ENCODE results near the gene SLC17A1. TPM values are rescaled to one million over a fixed set of nuclear protein-coding genes. Genes with fewer than 3 reads are reported as not detected.

Gene SLC17A1
- polyA plus RNA-seq, 3 donors from 2014 or later, result not detected

- no peak overlapping the region for H3K27ac Mint-ChIP-seq
- H3K36me3 Mint-ChIP-seq, result no peaks in the 10 kb centered on the region
- no peaks in the 10 kb centered on the region for H3K4me1 Mint-ChIP-seq
- H3K4me3 Mint-ChIP-seq, result no peak overlapping the region
- peaks cover 0 to 16% (median 3%) of the 10 kb centered on the region in 3 donors for H3K27me3 Mint-ChIP-seq (ENCODE audit: low read depth in 3 of 3)
- no peak for DNase-seq
- peaks cover 0 to 2% (median 0%) of the 10 kb centered on the region in 6 donors for H3K9me3 Mint-ChIP-seq
Measured at GRCh38 chr6:25804804-25805203, 27.0 kb downstream of the SLC17A1 start.

- Mint-ChIP-seq H3K4me1 (no peaks in the 10 kb centered on the region), H3K9me3 (peaks cover 0 to 2% (median 0%) of the 10 kb centered on the region in 6 donors), H3K36me3 (no peaks in the 10 kb centered on the region), H3K27me3 (ENCODE audit: low read depth in 3 of 3) (peaks cover 0 to 23% (median 4%) of the 10 kb centered on the region in 3 donors), H3K4me3 (no peak overlapping the region), H3K27ac (no peak overlapping the region)
- DNase-seq, result no peak
Measured at GRCh38 chr6:25801436-25801835, 30.4 kb downstream of the SLC17A1 start.

- Mint-ChIP-seq H3K27ac (no peak overlapping the region), H3K4me1 (no peaks in the 10 kb centered on the region), H3K4me3 (no peak overlapping the region)
Measured at GRCh38 chr6:25794784-25795183, 37.1 kb downstream of the SLC17A1 start.

GRCh38 chr6:25793970-25794369 lies 37.9 kb downstream of the SLC17A1 start:
- Mint-ChIP-seq H3K4me3 (no peak overlapping the region), H3K36me3 (peaks cover 0 to 5% (median 0%) of the 10 kb centered on the region in 3 donors), H3K27me3 (ENCODE audit: low read depth in 3 of 3) (peaks cover 0 to 8% (median 3%) of the 10 kb centered on the region in 3 donors), H3K27ac (no peak overlapping the region), H3K4me1 (no peaks in the 10 kb centered on the region), H3K9me3 (no peaks in the 10 kb centered on the region)
- DNase-seq, result no peak

More at GRCh38 chr6:25794784-25795183, 37.1 kb downstream of the SLC17A1 start:
- Mint-ChIP-seq H3K27me3 (ENCODE audit: low read depth in 3 of 3) (peaks cover 0 to 10% (median 3%) of the 10 kb centered on the region in 3 donors), H3K36me3 (peaks cover 0 to 5% (median 0%) of the 10 kb centered on the region in 3 donors), H3K9me3 (no peaks in the 10 kb centered on the region)
- no peak for DNase-seq

GRCh38 chr6:25792016-25792415 lies 39.8 kb downstream of the SLC17A1 start:
- no peaks in the 10 kb centered on the region for H3K4me1 Mint-ChIP-seq
- peaks cover 0 to 5% (median 0%) of the 10 kb centered on the region in 3 donors for H3K27me3 Mint-ChIP-seq (ENCODE audit: low read depth in 3 of 3)
- H3K9me3 Mint-ChIP-seq, result no peaks in the 10 kb centered on the region
- H3K4me3 Mint-ChIP-seq, result no peak overlapping the region
- no peak overlapping the region for H3K27ac Mint-ChIP-seq
- DNase-seq, result no peak
- H3K36me3 Mint-ChIP-seq, result peaks cover 0 to 5% (median 0%) of the 10 kb centered on the region in 3 donors

- DNase-seq, result no peak
- no peak overlapping the region for H3K4me3 Mint-ChIP-seq
- H3K4me1 Mint-ChIP-seq, result no peaks in the 10 kb centered on the region
- no peaks in the 10 kb centered on the region for H3K9me3 Mint-ChIP-seq
- no peak overlapping the region for H3K27ac Mint-ChIP-seq
- peaks cover 0 to 4% (median 4%) of the 10 kb centered on the region in 3 donors for H3K27me3 Mint-ChIP-seq (ENCODE audit: low read depth in 3 of 3)
- peaks cover 0 to 5% (median 0%) of the 10 kb centered on the region in 3 donors for H3K36me3 Mint-ChIP-seq
Measured at GRCh38 chr6:25789475-25789874, 42.4 kb downstream of the SLC17A1 start.

- Mint-ChIP-seq H3K36me3 (peaks cover 0 to 5% (median 0%) of the 10 kb centered on the region in 3 donors), H3K27ac (no peak overlapping the region), H3K27me3 (ENCODE audit: low read depth in 3 of 3) (peaks cover 0 to 4% (median 4%) of the 10 kb centered on the region in 3 donors), H3K4me1 (no peaks in the 10 kb centered on the region), H3K4me3 (no peak overlapping the region), H3K9me3 (no peaks in the 10 kb centered on the region)
- peak; percentile 4 to 20 (median 7) for DNase-seq
Measured at GRCh38 chr6:25788305-25788922, 43.4 kb downstream of the SLC17A1 start.

GRCh38 chr6:25787428-25787827 lies 44.4 kb downstream of the SLC17A1 start:
- Mint-ChIP-seq H3K36me3 (peaks cover 0 to under 1% (median 0%) of the 10 kb centered on the region in 3 donors), H3K4me1 (no peaks in the 10 kb centered on the region), H3K27me3 (ENCODE audit: low read depth in 3 of 3) (peaks cover 2 to 4% (median 4%) of the 10 kb centered on the region in 3 donors), H3K9me3 (no peaks in the 10 kb centered on the region), H3K27ac (no peak overlapping the region), H3K4me3 (no peak overlapping the region)
- no peak for DNase-seq

- Mint-ChIP-seq H3K9me3 (no peaks in the 10 kb centered on the region), H3K36me3 (no peaks in the 10 kb centered on the region), H3K4me1 (no peaks in the 10 kb centered on the region), H3K4me3 (no peak overlapping the region), H3K27ac (no peak overlapping the region), H3K27me3 (ENCODE audit: low read depth in 3 of 3) (peaks cover 3 to 7% (median 4%) of the 10 kb centered on the region in 3 donors)
- no peak for DNase-seq
Measured at GRCh38 chr6:25781134-25781533, 50.7 kb downstream of the SLC17A1 start.

- H3K27me3 Mint-ChIP-seq (ENCODE audit: low read depth in 3 of 3), result peaks cover 0 to 13% (median 4%) of the 10 kb centered on the region in 3 donors
Measured at GRCh38 chr6:25777856-25778649, 53.8 kb downstream of the SLC17A1 start.

GRCh38 chr6:25777031-25777430 lies 54.8 kb downstream of the SLC17A1 start:
- H3K4me1 Mint-ChIP-seq, result no peaks in the 10 kb centered on the region
- H3K27me3 Mint-ChIP-seq (ENCODE audit: low read depth in 3 of 3), result peaks cover 0 to 12% (median 4%) of the 10 kb centered on the region in 3 donors
- no peak overlapping the region for H3K4me3 Mint-ChIP-seq
- H3K36me3 Mint-ChIP-seq, result no peaks in the 10 kb centered on the region
- no peaks in the 10 kb centered on the region for H3K9me3 Mint-ChIP-seq
- no peak for DNase-seq
- H3K27ac Mint-ChIP-seq, result no peak overlapping the region

More at GRCh38 chr6:25777856-25778649, 53.8 kb downstream of the SLC17A1 start:
- DNase-seq, result no peak
- H3K36me3 Mint-ChIP-seq, result no peaks in the 10 kb centered on the region
- H3K9me3 Mint-ChIP-seq, result no peaks in the 10 kb centered on the region
- no peak overlapping the region for H3K4me3 Mint-ChIP-seq
- H3K4me1 Mint-ChIP-seq, result no peaks in the 10 kb centered on the region
- no peak overlapping the region for H3K27ac Mint-ChIP-seq

- Mint-ChIP-seq H3K27me3 (ENCODE audit: low read depth in 3 of 3) (peaks cover 0 to 17% (median 4%) of the 10 kb centered on the region in 3 donors), H3K27ac (no peak overlapping the region), H3K36me3 (no peaks in the 10 kb centered on the region), H3K4me3 (no peak overlapping the region), H3K4me1 (no peaks in the 10 kb centered on the region), H3K9me3 (no peaks in the 10 kb centered on the region)
- no peak for DNase-seq
Measured at GRCh38 chr6:25774120-25774715, 57.6 kb downstream of the SLC17A1 start.

- no peaks in the 10 kb centered on the region for H3K36me3 Mint-ChIP-seq
- peaks cover 2 to 13% (median 6%) of the 10 kb centered on the region in 3 donors for H3K27me3 Mint-ChIP-seq (ENCODE audit: low read depth in 3 of 3)
- H3K4me3 Mint-ChIP-seq, result no peak overlapping the region
Measured at GRCh38 chr6:25769983-25770382, 61.9 kb downstream of the SLC17A1 start.

GRCh38 chr6:25768566-25768965 lies 63.3 kb downstream of the SLC17A1 start:
- Mint-ChIP-seq H3K27me3 (ENCODE audit: low read depth in 3 of 3) (peaks cover 2 to 13% (median 6%) of the 10 kb centered on the region in 3 donors), H3K4me1 (no peaks in the 10 kb centered on the region), H3K4me3 (no peak overlapping the region), H3K27ac (no peak overlapping the region), H3K9me3 (no peaks in the 10 kb centered on the region), H3K36me3 (no peaks in the 10 kb centered on the region)
- DNase-seq, result no peak

More at GRCh38 chr6:25769983-25770382, 61.9 kb downstream of the SLC17A1 start:
- H3K27ac Mint-ChIP-seq, result no peak overlapping the region
- H3K4me1 Mint-ChIP-seq, result no peaks in the 10 kb centered on the region
- no peaks in the 10 kb centered on the region for H3K9me3 Mint-ChIP-seq
- DNase-seq, result no peak

Data from immature natural killer cell (primary cell).